ENCODE results near the gene ABHD8. TPM values are rescaled to one million over a fixed set of nuclear protein-coding genes. Genes with fewer than 3 reads are reported as not detected.
A peak's percentile ranks its signal among the peaks of the same experiment; 100 is the strongest.

The ABHD8 gene
- polyA plus RNA-seq, 1 experiment, result 6.1 TPM

GRCh38 chr19:17340871-17341357 is 37.7 kb upstream of the ABHD8 start:
- Histone ChIP-seq H3K27me3 (ENCODE audit: control insufficient read depth, insufficient read depth, low read length) (no peaks in the 10 kb centered on the region), H3K9me3 (ENCODE audit: control insufficient read depth, insufficient read depth, low read length) (no peaks in the 10 kb centered on the region), H3K27ac (ENCODE audit: low read depth, low read length) (no peak overlapping the region), H3K4me3 (ENCODE audit: low read depth, low read length) (no peak overlapping the region)
- ChIA-PET CTCF (interaction anchor here (0.9 kb wide), 1 partner anchor 49 kb away, joined by 3 read pairs; no protein-coding TSS in a partner anchor), POLR2A (no interaction called here)
- TF ChIP-seq CTCF (IDR thresholded peaks at IDR 0.05; ENCODE audit: low read depth, low read length), result no peak
- no peak for DNase-seq (ENCODE audit: low read depth, low spot score)

GRCh38 chr19:17340302-17340870 is 37.2 kb upstream of the ABHD8 start:
- ChIA-PET CTCF (interaction anchor here (0.9 kb wide), 1 partner anchor 50 kb away, joined by 3 read pairs; no protein-coding TSS in a partner anchor), POLR2A (no interaction called here)
- no peak for DNase-seq (ENCODE audit: low read depth, low spot score)
- no peaks in the 10 kb centered on the region for H3K9me3 ChIP-seq (ENCODE audit: control insufficient read depth, insufficient read depth, low read length)
- H3K4me3 ChIP-seq (ENCODE audit: low read depth, low read length), result no peak overlapping the region
- no peak for TF ChIP-seq CTCF (IDR thresholded peaks at IDR 0.05; ENCODE audit: low read depth, low read length)
- no peak overlapping the region for H3K27ac ChIP-seq (ENCODE audit: low read depth, low read length)
- H3K27me3 ChIP-seq (ENCODE audit: control insufficient read depth, insufficient read depth, low read length), result no peaks in the 10 kb centered on the region

- CTCF ChIA-PET, result no interaction called here
- no peaks in the 10 kb centered on the region for H3K27me3 ChIP-seq (ENCODE audit: control insufficient read depth, insufficient read depth, low read length)
- no peak overlapping the region for H3K27ac ChIP-seq (ENCODE audit: low read depth, low read length)
- H3K9me3 ChIP-seq (ENCODE audit: control insufficient read depth, insufficient read depth, low read length), result no peaks in the 10 kb centered on the region
- POLR2A ChIA-PET, result interaction anchor here (0.7 kb wide), 1 partner anchor 15 kb away, joined by 3 read pairs; no protein-coding TSS in a partner anchor
- H3K4me3 ChIP-seq (ENCODE audit: low read depth, low read length), result no peak overlapping the region
- no peak for DNase-seq (ENCODE audit: low read depth, low spot score)
- TF ChIP-seq CTCF (IDR thresholded peaks at IDR 0.05; ENCODE audit: low read depth, low read length), result no peak
These were observed 36.0 kb upstream of the ABHD8 start for GRCh38 chr19:17339088-17339741.

GRCh38 chr19:17338433-17339078 is 35.3 kb upstream of the ABHD8 start:
- H3K4me3 ChIP-seq (ENCODE audit: low read depth, low read length), result peak overlapping the region; percentile 93
- ChIA-PET CTCF (no interaction called here), POLR2A (no interaction called here)
- no peaks in the 10 kb centered on the region for H3K27me3 ChIP-seq (ENCODE audit: control insufficient read depth, insufficient read depth, low read length)
- no peaks in the 10 kb centered on the region for H3K9me3 ChIP-seq (ENCODE audit: control insufficient read depth, insufficient read depth, low read length)
- no peak overlapping the region for H3K27ac ChIP-seq (ENCODE audit: low read depth, low read length)
- no peak for TF ChIP-seq CTCF (IDR thresholded peaks at IDR 0.05; ENCODE audit: low read depth, low read length)
- no peak for DNase-seq (ENCODE audit: low read depth, low spot score)
